Measurements from ENCODE around the gene DOLK. TPM values are rescaled to one million over a fixed set of nuclear protein-coding genes. Genes with fewer than 3 reads are reported as not detected.

Gene DOLK
- total RNA-seq, 1 experiment from 2014 or later, result 20.1 TPM

GRCh38 chr9:128972956-128973355 is 25.6 kb upstream of the DOLK start:
- H2BK12ac ChIP-seq (ENCODE audit: insufficient read length, low read depth, low read length), result no peak overlapping the region
- H4K20me1 ChIP-seq (ENCODE audit: control insufficient read depth, insufficient read depth, insufficient read length), result no peaks in the 10 kb centered on the region
- no peak overlapping the region for H4K8ac ChIP-seq (replicated peaks; ENCODE audit: insufficient read length, low read depth, low read length)
- no peak overlapping the region for H4K91ac ChIP-seq (ENCODE audit: insufficient read length, low read depth, low read length)
- Mint-ChIP-seq H3K4me1 (no peaks in the 10 kb centered on the region), H3K27ac (peak overlapping the region in 1 of 3 experiments; percentile 27; a peak in 1 of 7 replicates), H3K9me3 (no peaks in the 10 kb centered on the region), H3K27me3 (ENCODE audit: low read depth) (no peaks in the 10 kb centered on the region), H3K36me3 (ENCODE audit: insufficient read depth in 1 of 3, low read depth in 3 of 3) (peaks cover 39 to 88% (median 80%) of the 10 kb centered on the region in 3 experiments; a peak in 6 of 7 replicates), H3K4me3 (no peak overlapping the region)
- no peak overlapping the region for H3K4me2 ChIP-seq (ENCODE audit: insufficient read depth, insufficient read length, low read length)
- H4K5ac ChIP-seq (ENCODE audit: insufficient read length, low read depth, low read length), result no peak overlapping the region
- H2BK5ac ChIP-seq (ENCODE audit: insufficient read length, low read length), result no peak overlapping the region
- H3K4me1 ChIP-seq (ENCODE audit: insufficient read depth, low read length), result no peaks in the 10 kb centered on the region
- H3T11ph ChIP-seq (ENCODE audit: low read length), result no peak overlapping the region
- no CpG with 5 or more reads among the region's 4 CpGs for WGBS (ENCODE audit: extremely low coverage, insufficient read length, low lambda C conversion rate)
- H3K4ac ChIP-seq (ENCODE audit: low read depth, low read length), result no peak overlapping the region
- H2AK5ac ChIP-seq (ENCODE audit: insufficient read length, low read length), result no peak overlapping the region
- no peak overlapping the region for H2BK120ac ChIP-seq (ENCODE audit: low read depth, low read length, poor library complexity, severe bottlenecking)
- no peaks in the 10 kb centered on the region for H3K9me3 ChIP-seq (ENCODE audit: control insufficient read depth, low read depth, low read length)
- no peaks in the 10 kb centered on the region for H3K27me3 ChIP-seq (ENCODE audit: insufficient read depth, low read length)
- no peaks in the 10 kb centered on the region for H3K23me2 ChIP-seq (ENCODE audit: insufficient read length, low read depth, low read length, poor library complexity, severe bottlenecking)
- TF ChIP-seq CTCF (conservative IDR thresholded peaks at IDR 0.05), result no peak
- H3K56ac ChIP-seq (ENCODE audit: insufficient read length, low read depth, low read length), result no peak overlapping the region
- no peak overlapping the region for H2BK15ac ChIP-seq (ENCODE audit: low read depth, low read length)
- H3K23ac ChIP-seq (ENCODE audit: insufficient read length, low read depth, low read length), result no peak overlapping the region
- H3K18ac ChIP-seq (ENCODE audit: insufficient read length, low read depth, low read length), result no peak overlapping the region
- H3K14ac ChIP-seq (ENCODE audit: insufficient read depth, low read length), result no peak overlapping the region
- H2BK20ac ChIP-seq (ENCODE audit: low read depth, low read length, poor library complexity, severe bottlenecking), result no peak overlapping the region
- H3K9ac ChIP-seq (ENCODE audit: extremely low read depth, insufficient read length, low read length), result no peak overlapping the region
- H3K27ac ChIP-seq (ENCODE audit: insufficient read length, low read depth, low read length), result no peak overlapping the region
- DNase-seq, result no peak
- H3K79me2 ChIP-seq (ENCODE audit: insufficient read depth, low read length), result no peaks in the 10 kb centered on the region
- H2AFZ ChIP-seq (ENCODE audit: low read length), result no peak overlapping the region
- no peaks in the 10 kb centered on the region for H3K79me1 ChIP-seq (ENCODE audit: insufficient read depth, low read depth, low read length, poor library complexity, severe bottlenecking)
